NCI-H748 (cell line): ENCODE data around the gene HUWE1.
"Not testable (repeated sequence)": the region's sequence is repeated elsewhere in the genome, so short reads cannot be mapped to it uniquely, and the experiment has no call there.

Source experiments
- DNase-seq: peaks from one replicate; lab custom pipeline; 2025; ENCODE audit not compliant: unreplicated experiment; lab: John Stamatoyannopoulos, UW

The HUWE1 gene

GRCh38 chrX:53686151-53686885 is at the start of gene HUWE1:
TSS of gene HUWE1 (minus strand) at chrX:53686719. CDS start at chrX:53654107, 32,612 bp downstream.
- peak; percentile 90 for DNase-seq

- DNase-seq, result no peak
Measured at GRCh38 chrX:53732797-53733196, 46.3 kb upstream of the HUWE1 start.

GRCh38 chrX:53729751-53730150 is 43.2 kb upstream of the HUWE1 start:
- DNase-seq, result no peak

- no peak for DNase-seq
Measured at GRCh38 chrX:53728506-53728905, 42.0 kb upstream of the HUWE1 start.

- DNase-seq, result no peak
Measured at GRCh38 chrX:53724872-53725271, 38.4 kb upstream of the HUWE1 start.

- no peak for DNase-seq
Measured at GRCh38 chrX:53723381-53723780, 36.9 kb upstream of the HUWE1 start.

GRCh38 chrX:53721610-53722009 is 35.1 kb upstream of the HUWE1 start:
- not testable (repeated sequence) for DNase-seq

GRCh38 chrX:53719666-53720065 is 33.1 kb upstream of the HUWE1 start:
- not testable (repeated sequence) for DNase-seq

- no peak for DNase-seq
Measured at GRCh38 chrX:53718073-53718472, 31.6 kb upstream of the HUWE1 start.

- no peak for DNase-seq
Measured at GRCh38 chrX:53717205-53717604, 30.7 kb upstream of the HUWE1 start.

GRCh38 chrX:53716328-53717088 is 30.0 kb upstream of the HUWE1 start:
- no peak for DNase-seq

GRCh38 chrX:53715346-53715924 is 28.9 kb upstream of the HUWE1 start:
- no peak for DNase-seq

- no peak for DNase-seq
Measured at GRCh38 chrX:53714580-53715345, 28.2 kb upstream of the HUWE1 start.

GRCh38 chrX:53713987-53714579 is 27.6 kb upstream of the HUWE1 start:
- DNase-seq, result no peak

- no peak for DNase-seq
Measured at GRCh38 chrX:53711436-53711835, 24.9 kb upstream of the HUWE1 start.

GRCh38 chrX:53704854-53705253 is 18.3 kb upstream of the HUWE1 start:
- no peak for DNase-seq

- DNase-seq, result no peak
Measured at GRCh38 chrX:53704294-53704693, 17.8 kb upstream of the HUWE1 start.

GRCh38 chrX:53695946-53696549 is 9.5 kb upstream of the HUWE1 start:
- DNase-seq, result peak; percentile 59

- DNase-seq, result no peak
Measured at GRCh38 chrX:53694642-53695041, 8.1 kb upstream of the HUWE1 start.

GRCh38 chrX:53688300-53688699 is 1.8 kb upstream of the HUWE1 start:
- no peak for DNase-seq
